Measurements from ENCODE around the gene ENTPD8. TPM values are rescaled to one million over a fixed set of nuclear protein-coding genes. Genes with fewer than 3 reads are reported as not detected.

Gene ENTPD8
- total RNA-seq, 2 donors from 2014 or later, result 0.33 to 0.75 TPM

DNA sequence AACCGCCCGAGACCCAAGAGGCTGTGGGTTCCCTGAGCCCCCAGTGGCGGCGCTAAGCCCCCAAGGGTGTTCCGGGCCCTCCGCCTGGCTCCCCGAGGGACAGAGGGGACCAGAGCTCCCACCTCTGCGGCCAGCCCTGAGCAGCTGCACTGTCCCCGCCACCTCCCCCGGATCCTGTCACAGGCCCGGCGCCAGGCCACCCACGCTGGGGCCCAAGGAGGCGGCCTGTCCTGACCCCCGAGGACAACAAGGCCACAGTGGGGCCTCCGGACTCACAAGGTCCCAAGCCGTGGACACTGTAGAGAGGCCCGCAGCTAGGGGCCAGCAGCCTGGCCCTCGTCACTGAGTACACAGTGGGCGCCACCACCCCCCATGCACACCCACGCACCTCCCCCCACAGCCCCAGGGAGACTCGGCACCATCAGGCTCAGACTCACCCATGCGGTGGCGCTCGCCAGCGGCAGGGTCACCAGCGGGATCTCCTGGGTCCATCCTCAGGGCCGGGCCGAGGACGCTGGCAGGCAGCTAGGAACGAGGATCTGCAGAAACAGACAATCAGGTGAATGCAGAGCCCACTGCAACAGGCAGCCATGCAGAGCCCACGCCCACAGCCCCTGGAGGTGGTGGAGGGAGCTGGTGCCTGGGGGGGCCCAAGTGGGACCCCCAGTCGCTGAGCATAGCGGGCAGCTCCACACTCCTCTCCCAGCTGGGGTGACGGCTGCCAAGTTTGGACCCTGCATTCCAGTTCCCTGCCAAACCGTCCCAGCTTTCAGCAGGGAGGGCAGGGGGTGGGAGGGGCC is 46.1 kb downstream of the ENTPD8 start:
- TF ChIP-seq, protein P1, sequence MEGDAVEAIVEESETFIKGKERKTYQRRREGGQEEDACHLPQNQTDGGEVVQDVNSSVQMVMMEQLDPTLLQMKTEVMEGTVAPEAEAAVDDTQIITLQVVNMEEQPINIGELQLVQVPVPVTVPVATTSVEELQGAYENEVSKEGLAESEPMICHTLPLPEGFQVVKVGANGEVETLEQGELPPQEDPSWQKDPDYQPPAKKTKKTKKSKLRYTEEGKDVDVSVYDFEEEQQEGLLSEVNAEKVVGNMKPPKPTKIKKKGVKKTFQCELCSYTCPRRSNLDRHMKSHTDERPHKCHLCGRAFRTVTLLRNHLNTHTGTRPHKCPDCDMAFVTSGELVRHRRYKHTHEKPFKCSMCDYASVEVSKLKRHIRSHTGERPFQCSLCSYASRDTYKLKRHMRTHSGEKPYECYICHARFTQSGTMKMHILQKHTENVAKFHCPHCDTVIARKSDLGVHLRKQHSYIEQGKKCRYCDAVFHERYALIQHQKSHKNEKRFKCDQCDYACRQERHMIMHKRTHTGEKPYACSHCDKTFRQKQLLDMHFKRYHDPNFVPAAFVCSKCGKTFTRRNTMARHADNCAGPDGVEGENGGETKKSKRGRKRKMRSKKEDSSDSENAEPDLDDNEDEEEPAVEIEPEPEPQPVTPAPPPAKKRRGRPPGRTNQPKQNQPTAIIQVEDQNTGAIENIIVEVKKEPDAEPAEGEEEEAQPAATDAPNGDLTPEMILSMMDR (conservative IDR thresholded peaks at IDR 0.05), result no peak
- H3K27me3 ChIP-seq (ENCODE audit: control insufficient read depth, insufficient read depth, low read length, poor library complexity, severe bottlenecking), result no peaks in the 10 kb centered on the region
- Mint-ChIP-seq H3K9me3 (peaks cover 3% of the 10 kb centered on the region), H3K4me3 (no peak overlapping the region), H3K27me3 (ENCODE audit: insufficient read depth) (peaks cover 3% of the 10 kb centered on the region), H3K36me3 (ENCODE audit: low read depth) (peaks cover 14% of the 10 kb centered on the region), H3K4me1 (no peaks in the 10 kb centered on the region), H3K27ac (no peak overlapping the region)
- no peak for DNase-seq
- H3K9ac ChIP-seq (ENCODE audit: extremely low read depth, low read length, poor library complexity, severe bottlenecking), result no peak overlapping the region
- no peaks in the 10 kb centered on the region for H3K36me3 ChIP-seq (ENCODE audit: control insufficient read depth, insufficient read depth, low read length)
- no peak overlapping the region for H3K27ac ChIP-seq (ENCODE audit: low read depth, low read length)
- H3K4me1 ChIP-seq (ENCODE audit: control insufficient read depth, insufficient read depth, low read length), result no peaks in the 10 kb centered on the region
- 94 to 96% methylated on average over 25 to 36 of the region's 36 CpGs for WGBS, 2 experiments (ENCODE audit: insufficient coverage in 1 of 2, insufficient read length in 1 of 2)
- H3K4me3 ChIP-seq (ENCODE audit: low read length), result no peak overlapping the region
- no peaks in the 10 kb centered on the region for H3K9me3 ChIP-seq (ENCODE audit: control insufficient read depth, low read length)

DNA sequence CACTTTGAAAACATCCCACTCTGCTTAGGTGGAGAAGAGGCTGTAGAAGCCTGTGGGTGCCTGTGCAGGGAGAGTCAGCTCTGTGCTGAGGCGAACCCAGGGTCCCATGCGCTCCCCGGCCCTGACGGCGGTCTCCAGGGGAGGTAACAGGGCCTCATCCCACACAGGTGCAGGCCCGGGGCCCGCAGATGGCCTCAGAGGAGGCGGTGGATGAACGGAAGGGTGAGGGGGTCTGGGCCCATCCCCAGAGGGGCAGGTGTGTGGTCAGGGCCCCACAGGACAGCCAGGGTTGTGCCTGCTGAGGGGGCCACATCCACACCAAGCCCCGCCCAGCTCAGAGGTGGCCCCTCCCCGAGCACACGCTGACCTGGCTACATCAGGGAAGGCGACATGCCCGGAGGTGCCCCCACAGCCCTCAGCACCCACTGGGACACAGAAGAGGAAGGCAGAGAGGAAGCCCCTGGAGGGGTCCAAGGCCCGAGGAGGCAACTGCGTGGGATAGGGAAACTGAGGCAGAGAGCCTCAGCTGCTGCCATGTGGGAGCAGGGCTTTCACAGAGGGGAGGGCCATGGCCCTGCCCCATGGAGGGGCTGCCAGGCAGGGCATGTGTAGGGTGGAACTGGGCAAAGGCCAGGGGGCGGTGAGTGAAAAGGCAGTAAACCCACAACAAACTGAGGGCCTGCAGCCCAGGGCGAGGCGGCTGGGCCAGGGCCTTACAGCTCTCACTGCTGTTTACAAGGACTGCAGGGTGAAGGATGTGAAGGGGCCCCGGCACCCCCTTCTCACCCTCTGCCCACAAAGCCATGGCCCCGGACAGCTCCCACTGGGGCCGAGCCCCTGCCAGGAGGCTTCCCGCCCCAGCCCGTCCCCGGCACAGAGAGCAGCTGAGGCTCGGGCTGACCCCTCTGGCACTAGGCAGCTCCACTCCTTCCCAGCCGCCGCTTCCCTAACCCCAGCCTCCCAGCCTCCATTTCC is 47.7 kb downstream of the ENTPD8 start:
- Mint-ChIP-seq H3K27me3 (ENCODE audit: insufficient read depth) (no peaks in the 10 kb centered on the region), H3K27ac (no peak overlapping the region), H3K4me1 (no peaks in the 10 kb centered on the region), H3K36me3 (ENCODE audit: low read depth) (peaks cover 10% of the 10 kb centered on the region), H3K4me3 (no peak overlapping the region), H3K9me3 (no peaks in the 10 kb centered on the region)
- Histone ChIP-seq H3K36me3 (ENCODE audit: control insufficient read depth, insufficient read depth, low read length) (no peaks in the 10 kb centered on the region), H3K9me3 (ENCODE audit: control insufficient read depth, low read length) (no peaks in the 10 kb centered on the region), H3K27ac (ENCODE audit: low read depth, low read length) (no peak overlapping the region), H3K4me1 (ENCODE audit: control insufficient read depth, insufficient read depth, low read length) (no peaks in the 10 kb centered on the region), H3K27me3 (ENCODE audit: control insufficient read depth, insufficient read depth, low read length, poor library complexity, severe bottlenecking) (no peaks in the 10 kb centered on the region), H3K9ac (ENCODE audit: extremely low read depth, low read length, poor library complexity, severe bottlenecking) (no peak overlapping the region), H3K4me3 (ENCODE audit: low read length) (no peak overlapping the region)
- DNase-seq, result no peak
- TF ChIP-seq, protein P1 (conservative IDR thresholded peaks at IDR 0.05), result no peak
- WGBS, 2 experiments (ENCODE audit: insufficient coverage in 1 of 2, insufficient read length in 1 of 2), result 81 to 95% methylated on average over 6 to 26 of the region's 28 CpGs

GRCh38 chr9:137392232-137393007 is 48.7 kb downstream of the ENTPD8 start:
- no peak overlapping the region for H3K4me3 ChIP-seq (ENCODE audit: low read length)
- 93 to 94% methylated on average over 8 to 23 of the region's 23 CpGs for WGBS, 2 experiments (ENCODE audit: insufficient coverage in 1 of 2, insufficient read length in 1 of 2)
- H3K4me1 ChIP-seq (ENCODE audit: control insufficient read depth, insufficient read depth, low read length), result no peaks in the 10 kb centered on the region
- no peak overlapping the region for H3K9ac ChIP-seq (ENCODE audit: extremely low read depth, low read length, poor library complexity, severe bottlenecking)
- H3K27me3 Mint-ChIP-seq (ENCODE audit: insufficient read depth), result no peaks in the 10 kb centered on the region
- no peaks in the 10 kb centered on the region for H3K36me3 ChIP-seq (ENCODE audit: control insufficient read depth, insufficient read depth, low read length)
- no peak overlapping the region for H3K27ac Mint-ChIP-seq
- DNase-seq, result no peak
- peaks cover 8% of the 10 kb centered on the region for H3K36me3 Mint-ChIP-seq (ENCODE audit: low read depth)
- H3K27ac ChIP-seq (ENCODE audit: low read depth, low read length), result no peak overlapping the region
- H3K9me3 Mint-ChIP-seq, result no peaks in the 10 kb centered on the region
- no peaks in the 10 kb centered on the region for H3K27me3 ChIP-seq (ENCODE audit: control insufficient read depth, insufficient read depth, low read length, poor library complexity, severe bottlenecking)
- H3K4me3 Mint-ChIP-seq, result no peak overlapping the region
- H3K4me1 Mint-ChIP-seq, result no peaks in the 10 kb centered on the region
- H3K9me3 ChIP-seq (ENCODE audit: control insufficient read depth, low read length), result no peaks in the 10 kb centered on the region
- TF ChIP-seq, protein P1 (conservative IDR thresholded peaks at IDR 0.05), result no peak
